HepG2 (cell line): ENCODE data around the gene MAN1C1. TPM values are rescaled to one million over a fixed set of nuclear protein-coding genes. Genes with fewer than 3 reads are reported as not detected.

Source experiments
- ATAC-seq: fragments of 200-7000 bp; cut with Tn5 transposase; 3 replicates; pipeline ENCODE4 v1.9.1; 2020; ENCODE audit warnings: mild to moderate bottlenecking, moderate library complexity
- BruUV-seq: library from RNA; stranded (reverse); fragments of 400-500 nt; replicated peaks from 2 replicates; lab custom pipeline; 2021; lab: Mats Ljungman, UMichigan
- CTCF ChIA-PET: fragments of 300-600 bp; formaldehyde crosslinking; extraction: SDS; loops from one replicate; lab custom pipeline; 2021; ENCODE audit warnings: low total read pairs, inconsistent platforms, low intra/inter-chr PET ratio; lab: Yijun Ruan, JAX
- POLR2A ChIA-PET: fragments of 350-600 bp; sonication (Branson Sonifier 250); formaldehyde crosslinking; loops from one replicate; lab custom pipeline; 2020; ENCODE audit warnings: antibody characterized with exemption, inconsistent platforms; lab: Yijun Ruan, JAX
- DNase-seq: peaks from one replicate; pipeline ENCODE4 v3.0.0-alpha.2; 2015; ENCODE audit warnings: low spot score
- FAIRE-seq: peaks from 3 replicates; lab custom pipeline; 2011; peaks lifted over from hg19 to GRCh38; lab: Jason Lieb, UNC
- H2AFZ ChIP-seq: one replicate; pipeline ENCODE4 v1.6.1; 2011; ENCODE audit warnings: low read length, inconsistent platforms
- H3K27ac ChIP-seq: fragments of 300-600 bp; 3 replicates; pipeline ENCODE4 v1.8.0; 2011; ENCODE audit warnings: mixed run types, mild to moderate bottlenecking, mixed read lengths, low read length, inconsistent platforms; ENCODE audit not compliant: insufficient read depth; ENCODE audit errors: extremely low read length
- H3K27me3 ChIP-seq, 2 experiments: fragments of 200-600 bp in 1 of 2; 2 replicates in 1 of 2; 3 replicates in 1 of 2; pipeline versions ENCODE4 v1.6.0 to v1.8.0; 2011; ENCODE audit warnings: low read length in 2 of 2, mild to moderate bottlenecking in 2 of 2, moderate library complexity in 2 of 2, inconsistent platforms in 1 of 2; ENCODE audit not compliant: insufficient read depth in 2 of 2, control insufficient read depth in 1 of 2
- H3K36me3 ChIP-seq, 2 experiments: fragments of 200-600 bp in 1 of 2; replicated peaks in 1 of 2; 2 replicates in 1 of 2; 3 replicates in 1 of 2; pipeline versions ENCODE4 v1.5.1 to v1.8.0; 2011; ENCODE audit warnings: low read length in 2 of 2, inconsistent platforms in 1 of 2; ENCODE audit not compliant: insufficient read depth in 2 of 2, control insufficient read depth in 1 of 2
- H3K4me1 ChIP-seq: 2 replicates; pipeline ENCODE4 v1.5.1; 2012; ENCODE audit warnings: low read length, inconsistent platforms; ENCODE audit not compliant: insufficient read depth
- H3K4me2 ChIP-seq: 2 replicates; pipeline ENCODE4 v1.6.0; 2011; ENCODE audit warnings: low read depth, low read length, inconsistent platforms
- H3K4me3 ChIP-seq, 3 experiments: fragments of 200-600 bp in 1 of 3; sonication (generic), shearing (Covaris generic) in 1 of 3; replicated peaks in 1 of 3; 2 replicates each; pipeline ENCODE4 v1.5.1; 2011 to 2016; ENCODE audit warnings: low read length in 3 of 3, inconsistent platforms in 2 of 3, low read depth in 2 of 3, mild to moderate bottlenecking in 2 of 3, control low read depth in 1 of 3, mixed read lengths in 1 of 3; ENCODE audit not compliant: insufficient read depth in 1 of 3
- H3K79me2 ChIP-seq: one replicate; pipeline ENCODE4 v1.6.1; 2011; ENCODE audit warnings: low read length, inconsistent platforms; ENCODE audit not compliant: insufficient read depth
- H3K9ac ChIP-seq: 2 replicates; pipeline ENCODE4 v1.6.0; 2011; ENCODE audit warnings: mild to moderate bottlenecking, low read depth, low read length, inconsistent platforms; ENCODE audit not compliant: insufficient read depth
- H3K9me3 ChIP-seq: 2 replicates; pipeline ENCODE4 v1.5.1; 2012; ENCODE audit warnings: mild to moderate bottlenecking, low read length
- H4K20me1 ChIP-seq: 2 replicates; pipeline ENCODE4 v1.6.0; 2011; ENCODE audit warnings: inconsistent platforms, mild to moderate bottlenecking, low read length, moderate library complexity; ENCODE audit not compliant: insufficient read depth
- ATM ChIP-seq: fragments of 450-650 bp; IDR thresholded peaks from 2 replicates; pipeline ENCODE4 v1.7.1; 2017; ENCODE audit warnings: mild to moderate bottlenecking, borderline replicate concordance
- KLF16 ChIP-seq, 2 experiments: sonication (generic) in 1 of 2; formaldehyde crosslinking in 1 of 2; IDR thresholded peaks; 2 replicates each; pipeline versions ENCODE4 v1.6.1 to v1.8.0; 2016 to 2023; ENCODE audit warnings: missing genetic modification reagents in 2 of 2, missing compliant biosample characterization in 1 of 2
- MBD4 ChIP-seq: IDR thresholded peaks from 2 replicates; pipeline ENCODE4 v1.6.1; 2012; ENCODE audit warnings: low read length, inconsistent platforms, borderline replicate concordance
- MXD4 ChIP-seq: IDR thresholded peaks from 2 replicates; pipeline ENCODE4 v1.6.1; 2016; ENCODE audit warnings: mild to moderate bottlenecking, missing biosample characterization, missing genetic modification reagents
- PHF21A ChIP-seq: sonication (generic); formaldehyde crosslinking; IDR thresholded peaks from 2 replicates; pipeline ENCODE4 v1.5.0; 2020; ENCODE audit warnings: mild to moderate bottlenecking, missing genetic modification reagents
- PRMT3 ChIP-seq: sonication (generic); formaldehyde crosslinking; IDR thresholded peaks from 2 replicates; pipeline ENCODE4 v1.8.1; 2022; ENCODE audit warnings: low read depth, mild to moderate bottlenecking, moderate library complexity, missing genetic modification reagents, borderline replicate concordance
- THYN1 ChIP-seq: sonication (generic); formaldehyde crosslinking; IDR thresholded peaks from 2 replicates; pipeline ENCODE4 v1.8.1; 2023; ENCODE audit warnings: low read depth, mild to moderate bottlenecking, moderate library complexity, missing genetic modification reagents, borderline replicate concordance
- ZFP82 ChIP-seq: sonication (generic); formaldehyde crosslinking; IDR thresholded peaks from 2 replicates; pipeline ENCODE4 v1.5.1; 2020; ENCODE audit warnings: mild to moderate bottlenecking, missing genetic modification reagents, borderline replicate concordance
- ZNF160 ChIP-seq: sonication (generic); formaldehyde crosslinking; IDR thresholded peaks from 2 replicates; pipeline ENCODE4 v1.8.0; 2022; ENCODE audit warnings: mild to moderate bottlenecking, inconsistent platforms, missing genetic modification reagents
- ZNF431 ChIP-seq: sonication (generic); formaldehyde crosslinking; IDR thresholded peaks from 2 replicates; pipeline ENCODE4 v1.9.0; 2022; ENCODE audit warnings: missing genetic modification reagents, low read depth, mild to moderate bottlenecking, borderline replicate concordance
- ZNF615 ChIP-seq: sonication (generic); formaldehyde crosslinking; IDR thresholded peaks from 2 replicates; pipeline ENCODE4 v1.5.0; 2020; ENCODE audit warnings: mild to moderate bottlenecking, missing genetic modification reagents, borderline replicate concordance
- ZNF670 ChIP-seq: sonication (generic); formaldehyde crosslinking; IDR thresholded peaks from 2 replicates; pipeline ENCODE4 v1.8.0; 2022; ENCODE audit warnings: mild to moderate bottlenecking, missing genetic modification reagents, borderline replicate concordance
- ZNF709 ChIP-seq: sonication (generic); formaldehyde crosslinking; IDR thresholded peaks from 2 replicates; pipeline ENCODE4 v1.5.0; 2020; ENCODE audit warnings: mild to moderate bottlenecking, missing genetic modification reagents
- ZNF878 ChIP-seq: sonication (generic); formaldehyde crosslinking; IDR thresholded peaks from 2 replicates; pipeline ENCODE4 v1.8.1; 2023; ENCODE audit warnings: mild to moderate bottlenecking, missing genetic modification reagents, moderate library complexity
- ZSCAN25 ChIP-seq: sonication (generic); formaldehyde crosslinking; IDR thresholded peaks from 2 replicates; pipeline ENCODE4 v1.8.0; 2022; ENCODE audit warnings: mild to moderate bottlenecking, missing genetic modification reagents
- WGBS: methylation state at CpG from one replicate; pipeline ENCODE4 v1.1.6; 2017; ENCODE audit warnings: low lambda C conversion rate; 5-methylcytosine and 5-hydroxymethylcytosine counted together
- in situ Hi-C: cut with HindIII; loops from 2 replicates; pipeline ENCODE4 v1.10.0; 2017; ENCODE audit warnings: low pct_unique_long_range_greater_than_20kb; ENCODE audit not compliant: extremely low pct_ligation_motif_present
- intact Hi-C: fragments of 100-400 bp; cut with micrococcal nuclease; formaldehyde crosslinking; loops from one replicate; pipeline ENCODE4 v1.10.0; 2022; ENCODE audit not compliant: unreplicated experiment
- polyA plus RNA-seq, 8 experiments: library from polyadenylated mRNA; depleted of rRNA in 3 of 8; stranded (reverse) in 7 of 8; unstranded in 1 of 8; fragments of >200 nt; fragmentation: Illumina TruSeq in 4 of 8; extraction: Trizol in 4 of 8; gene quantifications; 2 replicates each; pipeline versions ENCODE4 v1.2.1 to v1.2.3, GENCODE V29; 2011 to 2016; ENCODE audit warnings: low read depth in 4 of 8, missing spikeins in 1 of 8, mixed read lengths in 1 of 8; ENCODE audit not compliant: insufficient read depth in 1 of 8
- total RNA-seq, 5 experiments: library from RNA; depleted of rRNA; stranded (reverse); fragments of >200 nt; fragmentation: Illumina TruSeq; extraction: Trizol; gene quantifications; 2 replicates each; pipeline ENCODE4 v1.2.3, GENCODE V29; 2016; ENCODE audit warnings: low read depth in 1 of 5
- TF ChIP-seq, protein P1 (sequence below): sonication (generic); formaldehyde crosslinking; IDR thresholded peaks from 2 replicates; pipeline ENCODE4 v1.4.0; 2020; ENCODE audit warnings: missing genetic modification reagents, borderline replicate concordance
- TF ChIP-seq, protein P2 (sequence below): sonication (generic); formaldehyde crosslinking; IDR thresholded peaks from 2 replicates; pipeline ENCODE4 v1.4.0; 2020; ENCODE audit warnings: missing genetic modification reagents, borderline replicate concordance
- TF ChIP-seq, protein P3 (sequence below): sonication (generic); formaldehyde crosslinking; IDR thresholded peaks from 2 replicates; pipeline ENCODE4 v1.9.0; 2022; ENCODE audit warnings: missing genetic modification reagents, mild to moderate bottlenecking, borderline replicate concordance

MAN1C1 gene
- total and polyA plus RNA-seq, 2 of the 13 experiments (the other 11 are each of a cell fraction or from before 2014, with no cell fraction given) = 0.18 to 0.49 TPM

DNA sequence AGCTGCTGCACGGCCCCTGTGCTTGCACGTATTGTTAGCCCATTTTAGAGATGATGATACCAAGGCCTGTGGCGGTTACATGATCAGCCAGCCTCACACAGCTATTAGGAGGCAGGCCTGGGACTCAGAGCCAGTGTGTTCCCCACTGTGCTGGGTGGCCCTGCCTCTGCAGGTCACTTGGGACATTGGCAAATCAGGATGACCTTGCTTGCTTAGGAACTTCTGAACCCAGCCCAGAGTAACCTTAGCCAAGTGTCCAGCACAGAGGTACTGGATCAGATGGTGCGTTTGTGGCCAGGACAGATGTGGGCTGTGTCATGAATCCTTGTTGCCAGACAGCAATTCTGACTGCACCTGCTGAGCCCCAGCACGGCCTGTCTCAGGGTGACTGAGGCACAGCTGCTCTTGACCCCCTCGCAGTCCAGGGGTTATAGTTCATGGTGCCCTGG lies 45.0 kb upstream of the MAN1C1 start (continued):
- TF ChIP-seq ZNF709 (CRISPR knock-in tag) (no peak), THYN1 (CRISPR knock-in tag) (no peak), ZNF615 (CRISPR knock-in tag) (no peak), KLF16 (CRISPR knock-in tag; IDR thresholded peaks at IDR 0.05) (no peak), ZNF878 (CRISPR knock-in tag) (no peak)

DNA sequence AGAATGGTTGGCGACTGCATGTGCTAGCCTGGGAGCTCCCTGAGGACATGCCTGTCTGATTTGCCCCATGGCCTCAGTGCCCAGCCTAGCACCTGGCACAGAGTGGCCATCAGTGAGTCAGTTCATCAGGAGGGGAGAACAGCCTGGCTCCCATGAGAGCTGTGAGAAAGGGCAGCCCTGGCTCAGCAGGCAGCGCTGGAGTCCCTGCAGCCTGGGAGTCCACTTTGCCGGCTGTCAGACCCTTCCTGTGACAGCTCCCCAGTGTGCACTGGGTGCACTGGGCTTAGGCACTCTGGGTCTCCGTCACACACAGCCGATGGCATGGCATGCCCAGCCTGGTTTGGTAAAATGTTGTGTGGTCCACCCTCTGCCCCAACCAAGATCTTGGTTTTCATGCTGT lies 44.5 kb upstream of the MAN1C1 start:
- Histone ChIP-seq H3K4me2 (no peak overlapping the region), H2AFZ (no peak overlapping the region), H3K36me3 (no peaks in the 10 kb centered on the region), H3K9me3 (no peaks in the 10 kb centered on the region), H3K79me2 (no peaks in the 10 kb centered on the region), H3K9ac (no peak overlapping the region), H3K4me3 (no peak overlapping the region), H3K4me1 (peaks cover 35% of the 10 kb centered on the region), H3K27ac (no peak overlapping the region), H4K20me1 (no peaks in the 10 kb centered on the region), H3K27me3 (peaks cover 0 to 3% of the 10 kb centered on the region in 2 experiments; a peak in 2 of 5 replicates)
- POLR2A ChIA-PET = no interaction called here
- in situ Hi-C loops = no loop called here
- WGBS = 83% methylated on average over 1 of the region's 5 CpGs
- ATAC-seq = peak; percentile 4; the same call in 2 of the 3 replicates
- FAIRE-seq = no peak
- intact Hi-C loops = no loop called here
- no TSS peak for BruUV-seq
- CTCF ChIA-PET = no interaction called here
- no peak for DNase-seq
- no peak for TF ChIP-seq ZSCAN25 (CRISPR knock-in tag)
- TF ChIP-seq ZNF431 (CRISPR knock-in tag) = no peak
- TF ChIP-seq, protein P1, sequence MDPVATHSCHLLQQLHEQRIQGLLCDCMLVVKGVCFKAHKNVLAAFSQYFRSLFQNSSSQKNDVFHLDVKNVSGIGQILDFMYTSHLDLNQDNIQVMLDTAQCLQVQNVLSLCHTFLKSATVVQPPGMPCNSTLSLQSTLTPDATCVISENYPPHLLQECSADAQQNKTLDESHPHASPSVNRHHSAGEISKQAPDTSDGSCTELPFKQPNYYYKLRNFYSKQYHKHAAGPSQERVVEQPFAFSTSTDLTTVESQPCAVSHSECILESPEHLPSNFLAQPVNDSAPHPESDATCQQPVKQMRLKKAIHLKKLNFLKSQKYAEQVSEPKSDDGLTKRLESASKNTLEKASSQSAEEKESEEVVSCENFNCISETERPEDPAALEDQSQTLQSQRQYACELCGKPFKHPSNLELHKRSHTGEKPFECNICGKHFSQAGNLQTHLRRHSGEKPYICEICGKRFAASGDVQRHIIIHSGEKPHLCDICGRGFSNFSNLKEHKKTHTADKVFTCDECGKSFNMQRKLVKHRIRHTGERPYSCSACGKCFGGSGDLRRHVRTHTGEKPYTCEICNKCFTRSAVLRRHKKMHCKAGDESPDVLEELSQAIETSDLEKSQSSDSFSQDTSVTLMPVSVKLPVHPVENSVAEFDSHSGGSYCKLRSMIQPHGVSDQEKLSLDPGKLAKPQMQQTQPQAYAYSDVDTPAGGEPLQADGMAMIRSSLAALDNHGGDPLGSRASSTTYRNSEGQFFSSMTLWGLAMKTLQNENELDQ (CRISPR knock-in tag) = no peak
- TF ChIP-seq, protein P2, sequence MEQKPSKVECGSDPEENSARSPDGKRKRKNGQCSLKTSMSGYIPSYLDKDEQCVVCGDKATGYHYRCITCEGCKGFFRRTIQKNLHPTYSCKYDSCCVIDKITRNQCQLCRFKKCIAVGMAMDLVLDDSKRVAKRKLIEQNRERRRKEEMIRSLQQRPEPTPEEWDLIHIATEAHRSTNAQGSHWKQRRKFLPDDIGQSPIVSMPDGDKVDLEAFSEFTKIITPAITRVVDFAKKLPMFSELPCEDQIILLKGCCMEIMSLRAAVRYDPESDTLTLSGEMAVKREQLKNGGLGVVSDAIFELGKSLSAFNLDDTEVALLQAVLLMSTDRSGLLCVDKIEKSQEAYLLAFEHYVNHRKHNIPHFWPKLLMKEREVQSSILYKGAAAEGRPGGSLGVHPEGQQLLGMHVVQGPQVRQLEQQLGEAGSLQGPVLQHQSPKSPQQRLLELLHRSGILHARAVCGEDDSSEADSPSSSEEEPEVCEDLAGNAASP (CRISPR knock-in tag) = no peak
- no peak for TF ChIP-seq ZFP82 (CRISPR knock-in tag)
- no peak for TF ChIP-seq ZNF670 (CRISPR knock-in tag)
- TF ChIP-seq, protein P3, sequence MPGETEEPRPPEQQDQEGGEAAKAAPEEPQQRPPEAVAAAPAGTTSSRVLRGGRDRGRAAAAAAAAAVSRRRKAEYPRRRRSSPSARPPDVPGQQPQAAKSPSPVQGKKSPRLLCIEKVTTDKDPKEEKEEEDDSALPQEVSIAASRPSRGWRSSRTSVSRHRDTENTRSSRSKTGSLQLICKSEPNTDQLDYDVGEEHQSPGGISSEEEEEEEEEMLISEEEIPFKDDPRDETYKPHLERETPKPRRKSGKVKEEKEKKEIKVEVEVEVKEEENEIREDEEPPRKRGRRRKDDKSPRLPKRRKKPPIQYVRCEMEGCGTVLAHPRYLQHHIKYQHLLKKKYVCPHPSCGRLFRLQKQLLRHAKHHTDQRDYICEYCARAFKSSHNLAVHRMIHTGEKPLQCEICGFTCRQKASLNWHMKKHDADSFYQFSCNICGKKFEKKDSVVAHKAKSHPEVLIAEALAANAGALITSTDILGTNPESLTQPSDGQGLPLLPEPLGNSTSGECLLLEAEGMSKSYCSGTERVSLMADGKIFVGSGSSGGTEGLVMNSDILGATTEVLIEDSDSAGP = no peak
- TF ChIP-seq ATM = no peak
- no peak for TF ChIP-seq MXD4 (CRISPR knock-in tag)
- TF ChIP-seq PHF21A = no peak
- TF ChIP-seq ZNF160 (CRISPR knock-in tag) = no peak
- no peak for TF ChIP-seq MBD4
- TF ChIP-seq PRMT3 (CRISPR knock-in tag) = no peak
